Measurements from ENCODE around the gene ZNF586.

GRCh38 chr19:57820599-57820998 is 51.1 kb downstream of the ZNF586 start:
- no peak for TF ChIP-seq CTCF (IDR thresholded peaks at IDR 0.05)
- TF ChIP-seq POLR2A (IDR thresholded peaks at IDR 0.05) = no peak

All from uterus (tissue), 2 donors.